GM19023 (cell line): ENCODE data around the gene SMIM29.

Experiments
- ATAC-seq: cut with Tn5 transposase; IDR thresholded peaks from one replicate; pipeline ENCODE4 v1.9.1; 2021; ENCODE audit warnings: mild to moderate bottlenecking, moderate library complexity; ENCODE audit not compliant: unreplicated experiment

The SMIM29 gene

GRCh38 chr6:34227761-34228421 is 20.9 kb downstream of the SMIM29 start:
- no peak for ATAC-seq

- ATAC-seq: no peak
Observed at GRCh38 chr6:34226731-34227586, 21.8 kb downstream of the SMIM29 start.

- ATAC-seq: no peak
Observed at GRCh38 chr6:34226066-34226465, 22.7 kb downstream of the SMIM29 start.

- no peak for ATAC-seq
Observed at GRCh38 chr6:34225551-34225950, 23.3 kb downstream of the SMIM29 start.

- ATAC-seq: peak; percentile 90
Observed at GRCh38 chr6:34223956-34224940, 24.6 kb downstream of the SMIM29 start.

GRCh38 chr6:34223381-34223955 is 25.3 kb downstream of the SMIM29 start:
- peak; percentile 37 for ATAC-seq

GRCh38 chr6:34218691-34219090 is 30.1 kb downstream of the SMIM29 start:
- no peak for ATAC-seq

GRCh38 chr6:34213772-34214171 is 35.0 kb downstream of the SMIM29 start:
- ATAC-seq: no peak

GRCh38 chr6:34207695-34208443 is 40.9 kb downstream of the SMIM29 start:
- ATAC-seq: no peak

- ATAC-seq: no peak
Observed at GRCh38 chr6:34206726-34207125, 42.1 kb downstream of the SMIM29 start.

- ATAC-seq: no peak
Observed at GRCh38 chr6:34205916-34206315, 42.9 kb downstream of the SMIM29 start.

- ATAC-seq: no peak
Observed at GRCh38 chr6:34205466-34205865, 43.3 kb downstream of the SMIM29 start.

GRCh38 chr6:34204693-34205092 is 44.1 kb downstream of the SMIM29 start:
- no peak for ATAC-seq

GRCh38 chr6:34202329-34203201 is 46.2 kb downstream of the SMIM29 start:
- no peak for ATAC-seq

- ATAC-seq: no peak
Observed at GRCh38 chr6:34201455-34202107, 47.2 kb downstream of the SMIM29 start.

GRCh38 chr6:34200340-34200971 is 48.4 kb downstream of the SMIM29 start:
- ATAC-seq: no peak

GRCh38 chr6:34196833-34197195 is 52.0 kb downstream of the SMIM29 start:
- no peak for ATAC-seq
